ENCODE results near the gene SLC12A4.
"Not testable (repeated sequence)": the region's sequence is repeated elsewhere in the genome, so short reads cannot be mapped to it uniquely, and the experiment has no call there.

- TF ChIP-seq CTCF, EZH2, EZH2phosphoT487 (IDR thresholded peaks at IDR 0.05): not testable (repeated sequence)
Measured at GRCh38 chr16:67998231-67998778, 29.9 kb upstream of the SLC12A4 start.

Data from neural progenitor cell (in vitro differentiated cells).